ENCODE results near the gene MBP.

- TF ChIP-seq POLR2AphosphoS5 (IDR thresholded peaks at IDR 0.05; ENCODE audit: low read depth) = no peak
- no peak for TF ChIP-seq CTCF (IDR thresholded peaks at IDR 0.05; ENCODE audit: insufficient read depth, low read length)
- no peak for TF ChIP-seq GABPA (IDR thresholded peaks at IDR 0.05; ENCODE audit: low read depth)
- TF ChIP-seq SPI1 (IDR thresholded peaks at IDR 0.05; ENCODE audit: borderline replicate concordance, low read depth) = no peak
- no peak for TF ChIP-seq REST (IDR thresholded peaks at IDR 0.05; ENCODE audit: insufficient replicate concordance, low read depth)
Observed at GRCh38 chr18:77024476-77024875, 108.1 kb downstream of the MBP start.

Data from HL-60 (cell line).